ENCODE data around the gene TMEM91. TPM values are rescaled to one million over a fixed set of nuclear protein-coding genes. Genes with fewer than 3 reads are reported as not detected.
"Not testable (repeated sequence)": the region's sequence is repeated elsewhere in the genome, so short reads cannot be mapped to it uniquely, and the experiment has no call there.

TMEM91 gene
- polyA plus RNA-seq, 4 donors, result 1.3 to 14.6 (median 5.2) TPM

DNA sequence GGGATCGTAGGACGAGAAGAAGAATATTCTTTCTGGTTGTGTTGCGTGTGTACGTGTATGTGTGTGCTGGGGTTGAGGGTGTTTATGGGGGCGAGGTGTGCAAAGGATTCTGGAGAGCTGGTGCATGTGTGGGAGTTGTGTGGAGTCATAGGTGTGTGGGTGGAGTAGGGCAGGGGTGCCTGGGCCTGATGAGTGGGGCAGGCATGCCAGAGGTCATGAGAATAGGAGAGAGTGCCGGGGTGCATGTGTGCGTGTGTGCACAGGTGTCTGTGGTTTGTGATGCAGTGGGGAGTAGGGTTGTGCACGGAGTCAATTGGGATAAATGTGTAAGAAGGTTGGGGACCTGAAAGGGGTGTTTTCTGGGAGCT, 649 bp downstream of the TMEM91 start:
- Histone ChIP-seq H3K4me3 (ENCODE audit: low read depth in 1 of 3, low read length in 3 of 3) (peak overlapping the region in 2 of 3 donors; percentile 51 to 54), H3K36me3 (ENCODE audit: control insufficient read depth in 3 of 3, insufficient read depth in 2 of 3, low read depth in 1 of 3, low read length in 3 of 3) (peaks cover 0 to 8% (median 0%) of the 10 kb centered on the region in 3 donors), H3K4me1 (ENCODE audit: control insufficient read depth in 3 of 3, insufficient read depth in 2 of 3, low read depth in 1 of 3, low read length in 2 of 3) (peaks cover 0 to 5% (median 0%) of the 10 kb centered on the region in 3 donors), H3K27ac (ENCODE audit: low read depth in 1 of 3, low read length in 2 of 3) (peak overlapping the region in 1 of 3 donors; percentile 63), H3K27me3 (ENCODE audit: control insufficient read depth in 3 of 3, insufficient read depth in 3 of 3, low read length in 3 of 3) (no peaks in the 10 kb centered on the region), H3K9me3 (ENCODE audit: control insufficient read depth in 2 of 2, insufficient read depth in 1 of 2, low read depth in 1 of 2, low read length in 1 of 2) (no peaks in the 10 kb centered on the region)
- DNase-seq (no peak), FAIRE-seq (no peak)
- WGBS, 3 donors, result 62 to 68% (median 65%) methylated on average over 8 of the region's 8 CpGs

DNA sequence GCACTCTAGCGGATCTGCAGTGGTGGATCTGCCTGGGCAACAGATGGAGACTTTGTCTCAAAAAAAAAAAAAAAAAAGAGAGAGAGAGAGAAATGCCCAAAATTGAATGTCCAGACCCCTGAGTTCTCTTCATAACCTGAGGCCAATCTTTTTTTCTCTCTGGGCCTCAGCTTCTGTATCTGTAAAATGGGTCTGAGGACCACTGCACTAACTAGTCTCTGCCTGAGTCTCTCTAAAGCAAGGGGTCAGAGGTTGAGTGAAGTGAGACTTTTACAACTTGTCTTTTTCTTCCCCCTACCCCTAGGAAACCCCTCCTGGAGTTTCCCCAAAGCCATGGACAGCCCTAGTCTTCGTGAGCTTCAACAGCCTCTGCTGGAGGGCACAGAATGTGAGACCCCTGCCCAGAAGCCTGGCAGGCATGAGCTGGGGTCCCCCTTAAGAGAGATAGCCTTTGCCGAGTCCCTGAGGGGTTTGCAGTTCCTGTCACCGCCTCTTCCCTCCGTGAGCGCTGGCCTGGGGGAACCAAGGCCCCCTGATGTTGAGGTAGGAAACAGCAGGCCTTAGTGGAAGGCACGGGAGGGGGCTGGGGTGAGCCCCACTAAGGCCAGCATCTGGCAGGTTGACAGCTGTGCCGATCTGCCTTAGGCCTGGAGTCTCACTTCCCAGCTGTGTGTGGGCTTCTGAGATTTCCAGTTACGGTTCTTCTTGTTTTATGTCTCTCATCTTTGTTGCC, 1.8 kb downstream of the TMEM91 start:
- 57 to 77% (median 75%) methylated on average over 9 of the region's 9 CpGs for WGBS, 3 donors
- FAIRE-seq, result no peak

DNA sequence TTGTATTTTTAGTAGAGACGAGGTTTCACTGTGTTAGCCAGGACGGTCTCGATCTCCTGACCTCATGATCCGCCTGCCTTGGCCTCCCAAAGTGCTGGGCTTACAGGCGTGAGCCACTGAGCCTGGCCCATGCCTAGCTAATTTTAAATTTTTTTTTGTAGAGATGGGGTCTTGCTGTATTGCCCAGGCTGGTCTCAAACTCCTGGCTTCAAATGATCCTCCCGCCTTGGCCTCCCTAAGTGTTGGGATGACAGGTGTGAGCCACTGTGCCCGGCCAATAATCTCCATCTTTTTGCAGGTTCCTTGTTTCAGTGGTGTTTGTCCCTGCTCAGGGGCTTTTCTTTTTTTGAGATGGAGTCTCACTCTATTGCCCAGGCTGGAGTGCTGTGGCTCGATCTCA, 5.2 kb downstream of the TMEM91 start:
- H3K27ac ChIP-seq (ENCODE audit: low read depth in 1 of 3, low read length in 2 of 3); FAIRE-seq; DNase-seq; H3K4me1 ChIP-seq (ENCODE audit: control insufficient read depth in 3 of 3, insufficient read depth in 2 of 3, low read depth in 1 of 3, low read length in 2 of 3); H3K9me3 ChIP-seq (ENCODE audit: control insufficient read depth in 2 of 2, insufficient read depth in 1 of 2, low read depth in 1 of 2, low read length in 1 of 2); H3K4me3 ChIP-seq (ENCODE audit: low read depth in 1 of 3, low read length in 3 of 3); H3K27me3 ChIP-seq (ENCODE audit: control insufficient read depth in 3 of 3, insufficient read depth in 3 of 3, low read length in 3 of 3): not testable (repeated sequence)
- 94 to 95% (median 95%) methylated on average over 8 of the region's 8 CpGs for WGBS, 3 donors
- H3K36me3 ChIP-seq (ENCODE audit: control insufficient read depth in 3 of 3, insufficient read depth in 2 of 3, low read depth in 1 of 3, low read length in 3 of 3), result peaks cover 0 to 34% (median 0%) of the 10 kb centered on the region in 3 donors

More for the DNA sequence above, 1.8 kb downstream of the TMEM91 start:
- Histone ChIP-seq H3K27me3 (ENCODE audit: control insufficient read depth in 3 of 3, insufficient read depth in 3 of 3, low read length in 3 of 3) (no peaks in the 10 kb centered on the region), H3K4me1 (ENCODE audit: control insufficient read depth in 3 of 3, insufficient read depth in 2 of 3, low read depth in 1 of 3, low read length in 2 of 3) (peaks cover 0 to 5% (median 0%) of the 10 kb centered on the region in 3 donors), H3K9me3 (ENCODE audit: control insufficient read depth in 2 of 2, insufficient read depth in 1 of 2, low read depth in 1 of 2, low read length in 1 of 2) (no peaks in the 10 kb centered on the region), H3K36me3 (ENCODE audit: control insufficient read depth in 3 of 3, insufficient read depth in 2 of 3, low read depth in 1 of 3, low read length in 3 of 3) (peaks cover 0 to 15% (median 0%) of the 10 kb centered on the region in 3 donors), H3K4me3 (ENCODE audit: low read depth in 1 of 3, low read length in 3 of 3) (no peak overlapping the region), H3K27ac (ENCODE audit: low read depth in 1 of 3, low read length in 2 of 3) (no peak overlapping the region)
- DNase-seq, result no peak

DNA sequence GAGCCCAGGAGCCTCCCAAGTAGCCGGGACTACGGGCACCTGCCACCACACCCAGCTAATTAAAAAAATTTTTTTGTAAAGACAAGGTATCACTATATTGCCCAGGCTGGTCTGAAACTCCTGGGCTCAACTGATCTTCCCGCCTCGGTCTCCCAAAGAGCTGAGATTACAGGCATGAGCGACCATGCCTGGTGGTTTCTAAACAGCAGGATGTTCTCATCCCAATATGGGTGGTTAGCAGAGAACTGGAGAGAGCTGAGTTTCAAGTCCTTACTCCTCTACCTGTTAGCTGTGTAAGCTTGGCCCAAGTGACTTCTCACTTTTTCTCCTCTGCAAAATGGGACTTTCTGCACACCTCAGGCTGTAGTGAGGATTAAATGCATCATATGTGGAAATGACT, 8.0 kb downstream of the TMEM91 start:
- H3K4me3 ChIP-seq (ENCODE audit: low read depth in 1 of 3, low read length in 3 of 3), result no peak overlapping the region
- no peaks in the 10 kb centered on the region for H3K9me3 ChIP-seq (ENCODE audit: control insufficient read depth in 2 of 2, insufficient read depth in 1 of 2, low read depth in 1 of 2, low read length in 1 of 2)
- no peaks in the 10 kb centered on the region for H3K4me1 ChIP-seq (ENCODE audit: control insufficient read depth in 3 of 3, insufficient read depth in 2 of 3, low read depth in 1 of 3, low read length in 2 of 3)
- WGBS, 3 donors, result 64 to 84% (median 76%) methylated on average over 5 of the region's 5 CpGs
- peaks cover 0 to 52% (median 0%) of the 10 kb centered on the region in 3 donors for H3K36me3 ChIP-seq (ENCODE audit: control insufficient read depth in 3 of 3, insufficient read depth in 2 of 3, low read depth in 1 of 3, low read length in 3 of 3)
- H3K27me3 ChIP-seq (ENCODE audit: control insufficient read depth in 3 of 3, insufficient read depth in 3 of 3, low read length in 3 of 3), result no peaks in the 10 kb centered on the region
- H3K27ac ChIP-seq (ENCODE audit: low read depth in 1 of 3, low read length in 2 of 3), result no peak overlapping the region
- FAIRE-seq (no peak), DNase-seq (no peak)

DNA sequence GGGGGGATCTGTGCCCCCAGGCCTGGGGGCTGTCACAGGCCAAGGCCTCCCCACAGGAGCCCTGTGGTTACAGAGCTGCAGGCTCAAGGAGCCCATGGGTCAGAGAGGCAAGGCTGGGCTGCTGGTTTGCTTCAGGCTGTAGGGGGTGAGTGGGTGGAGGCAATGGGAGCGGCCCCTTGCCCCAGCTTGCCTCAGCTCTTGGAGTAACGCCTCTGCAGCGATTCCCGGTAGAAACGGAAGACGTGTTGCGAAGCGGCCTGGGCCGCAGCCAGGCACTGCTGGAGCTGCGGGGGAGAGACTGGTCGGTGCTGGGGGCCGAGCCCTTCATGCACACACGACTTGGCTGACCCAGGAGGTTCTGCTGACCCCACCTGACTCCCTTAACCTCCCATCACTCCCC, 10.1 kb downstream of the TMEM91 start:
- Histone ChIP-seq H3K4me1 (ENCODE audit: control insufficient read depth in 3 of 3, insufficient read depth in 2 of 3, low read depth in 1 of 3, low read length in 2 of 3) (no peaks in the 10 kb centered on the region), H3K4me3 (ENCODE audit: low read depth in 1 of 3, low read length in 3 of 3) (no peak overlapping the region), H3K27me3 (ENCODE audit: control insufficient read depth in 3 of 3, insufficient read depth in 3 of 3, low read length in 3 of 3) (no peaks in the 10 kb centered on the region), H3K27ac (ENCODE audit: low read depth in 1 of 3, low read length in 2 of 3) (no peak overlapping the region), H3K36me3 (ENCODE audit: control insufficient read depth in 3 of 3, insufficient read depth in 2 of 3, low read depth in 1 of 3, low read length in 3 of 3) (peaks cover 2 to 71% (median 10%) of the 10 kb centered on the region in 3 donors), H3K9me3 (ENCODE audit: control insufficient read depth in 2 of 2, insufficient read depth in 1 of 2, low read depth in 1 of 2, low read length in 1 of 2) (no peaks in the 10 kb centered on the region)
- no peak for FAIRE-seq
- WGBS, 3 donors, result 88 to 95% (median 93%) methylated on average over 13 of the region's 13 CpGs
- no peak for DNase-seq

DNA sequence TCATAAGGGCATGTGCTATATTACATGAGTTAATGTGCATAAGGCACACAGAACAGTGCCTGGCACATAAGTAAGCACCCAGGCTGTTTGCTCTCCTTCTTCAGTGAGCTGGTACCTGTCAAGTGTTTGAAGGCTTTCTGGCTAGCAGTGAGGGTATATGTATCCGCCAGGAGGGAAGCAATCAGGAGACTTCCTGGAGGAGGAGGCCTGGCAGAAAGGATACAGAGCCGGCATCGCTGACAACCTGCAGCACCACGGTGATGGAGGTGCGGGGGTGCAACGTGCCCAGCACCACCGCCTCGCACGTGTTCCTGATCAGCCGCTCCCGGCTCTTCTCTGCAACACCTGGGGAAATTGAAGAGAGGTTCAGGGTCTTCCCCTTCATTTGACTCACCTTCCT, 15.3 kb downstream of the TMEM91 start:
- no peak overlapping the region for H3K27ac ChIP-seq (ENCODE audit: low read depth in 1 of 3, low read length in 2 of 3)
- FAIRE-seq (no peak), DNase-seq (no peak)
- H3K4me3 ChIP-seq (ENCODE audit: low read depth in 1 of 3, low read length in 3 of 3), result no peak overlapping the region
- WGBS, 3 donors, result 84 to 92% (median 90%) methylated on average over 11 of the region's 11 CpGs
- no peaks in the 10 kb centered on the region for H3K4me1 ChIP-seq (ENCODE audit: control insufficient read depth in 3 of 3, insufficient read depth in 2 of 3, low read depth in 1 of 3, low read length in 2 of 3)
- H3K27me3 ChIP-seq (ENCODE audit: control insufficient read depth in 3 of 3, insufficient read depth in 3 of 3, low read length in 3 of 3), result no peaks in the 10 kb centered on the region
- H3K36me3 ChIP-seq (ENCODE audit: control insufficient read depth in 3 of 3, insufficient read depth in 2 of 3, low read depth in 1 of 3, low read length in 3 of 3), result peaks cover 2 to 62% (median 11%) of the 10 kb centered on the region in 3 donors
- H3K9me3 ChIP-seq (ENCODE audit: control insufficient read depth in 2 of 2, insufficient read depth in 1 of 2, low read depth in 1 of 2, low read length in 1 of 2), result no peaks in the 10 kb centered on the region

DNA sequence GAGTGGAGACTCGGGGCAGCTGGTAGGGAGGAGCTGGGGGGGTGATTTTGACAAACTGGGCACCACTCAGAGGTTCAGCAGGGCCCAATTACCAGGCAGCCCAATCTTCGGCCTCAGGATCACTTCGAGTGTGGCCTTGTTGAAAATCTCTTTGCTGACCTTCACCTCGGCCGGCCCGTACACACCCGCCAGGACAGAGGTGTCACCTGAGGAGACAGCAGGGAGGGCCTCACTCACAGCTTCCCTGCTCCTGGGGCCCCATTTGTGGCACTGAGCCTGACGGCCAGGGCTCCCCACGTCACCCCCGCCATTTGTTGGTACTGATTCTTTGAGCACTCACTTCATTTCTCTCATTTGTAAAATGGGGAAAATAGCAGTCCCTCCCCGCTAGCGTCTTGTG, 16.4 kb downstream of the TMEM91 start:
- H3K36me3 ChIP-seq (ENCODE audit: control insufficient read depth in 3 of 3, insufficient read depth in 2 of 3, low read depth in 1 of 3, low read length in 3 of 3), result peaks cover 2 to 50% (median 11%) of the 10 kb centered on the region in 3 donors
- no peak overlapping the region for H3K27ac ChIP-seq (ENCODE audit: low read depth in 1 of 3, low read length in 2 of 3)
- no peaks in the 10 kb centered on the region for H3K27me3 ChIP-seq (ENCODE audit: control insufficient read depth in 3 of 3, insufficient read depth in 3 of 3, low read length in 3 of 3)
- no peaks in the 10 kb centered on the region for H3K9me3 ChIP-seq (ENCODE audit: control insufficient read depth in 2 of 2, insufficient read depth in 1 of 2, low read depth in 1 of 2, low read length in 1 of 2)
- no peak overlapping the region for H3K4me3 ChIP-seq (ENCODE audit: low read depth in 1 of 3, low read length in 3 of 3)
- 81 to 91% (median 87%) methylated on average over 12 of the region's 12 CpGs for WGBS, 3 donors
- no peak for DNase-seq
- H3K4me1 ChIP-seq (ENCODE audit: control insufficient read depth in 3 of 3, insufficient read depth in 2 of 3, low read depth in 1 of 3, low read length in 2 of 3), result no peaks in the 10 kb centered on the region
- FAIRE-seq, result no peak

DNA sequence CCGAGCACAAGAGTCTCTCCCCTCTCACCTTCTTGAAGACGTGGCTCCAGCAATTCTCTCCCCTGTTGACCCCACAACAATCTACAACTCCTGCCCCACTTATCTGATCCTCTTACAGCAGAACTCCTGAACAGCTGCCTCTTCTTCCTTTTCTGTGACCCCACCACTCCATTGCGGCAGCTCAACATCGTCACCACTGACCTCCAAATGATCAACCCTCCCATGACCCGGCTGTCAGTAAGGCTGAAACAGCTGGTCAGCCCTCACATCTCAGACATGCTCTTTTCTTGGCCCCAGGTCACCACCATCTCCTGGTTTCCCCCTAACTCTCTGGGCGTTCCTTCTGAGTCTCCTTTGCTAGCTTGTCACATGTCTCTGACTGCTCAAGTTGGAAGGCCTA, 19.0 kb downstream of the TMEM91 start:
- FAIRE-seq (no peak), DNase-seq (no peak)
- H3K9me3 ChIP-seq (ENCODE audit: control insufficient read depth in 2 of 2, insufficient read depth in 1 of 2, low read depth in 1 of 2, low read length in 1 of 2), result no peaks in the 10 kb centered on the region
- H3K27ac ChIP-seq (ENCODE audit: low read depth in 1 of 3, low read length in 2 of 3), result no peak overlapping the region
- H3K4me3 ChIP-seq (ENCODE audit: low read depth in 1 of 3, low read length in 3 of 3), result no peak overlapping the region
- H3K36me3 ChIP-seq (ENCODE audit: control insufficient read depth in 3 of 3, insufficient read depth in 2 of 3, low read depth in 1 of 3, low read length in 3 of 3), result peaks cover 0 to 32% (median 6%) of the 10 kb centered on the region in 3 donors
- H3K27me3 ChIP-seq (ENCODE audit: control insufficient read depth in 3 of 3, insufficient read depth in 3 of 3, low read length in 3 of 3), result no peaks in the 10 kb centered on the region
- peaks cover 3 to 9% (median 7%) of the 10 kb centered on the region in 3 donors for H3K4me1 ChIP-seq (ENCODE audit: control insufficient read depth in 3 of 3, insufficient read depth in 2 of 3, low read depth in 1 of 3, low read length in 2 of 3)
- 65 to 80% (median 71%) methylated on average over 6 of the region's 6 CpGs for WGBS, 3 donors

All from small intestine (tissue), 7 donors.